IMR-90 (cell line): ENCODE data around the gene TEX44. TPM values are rescaled to one million over a fixed set of nuclear protein-coding genes. Genes with fewer than 3 reads are reported as not detected.

ENCODE experiments used
- ATAC-seq: fragments of 200-7000 bp; cut with Tn5 transposase; 2 replicates; pipeline ENCODE4 v1.9.1; 2020; ENCODE audit warnings: low read depth, mild to moderate bottlenecking, moderate library complexity
- BruUV-seq: library from RNA; stranded (reverse); fragments of 400-500 nt; replicated peaks from 2 replicates; lab custom pipeline; 2021; lab: Mats Ljungman, UMichigan
- CTCF ChIA-PET: fragments of 300-600 bp; formaldehyde crosslinking; extraction: SDS; loops from one replicate; lab custom pipeline; 2021; ENCODE audit warnings: antibody characterized with exemption; lab: Yijun Ruan, JAX
- POLR2A ChIA-PET: fragments of 300-600 bp; sonication (Branson Sonifier 250); formaldehyde crosslinking; loops from one replicate; lab custom pipeline; 2022; ENCODE audit warnings: antibody characterized with exemption; ENCODE audit not compliant: unreplicated experiment; lab: Charles Lee
- DNase-seq: peaks from one replicate; pipeline ENCODE4 v3.0.0; 2013
- H2AFZ ChIP-seq: replicated peaks from 2 replicates; pipeline ENCODE3; 2013; ENCODE audit warnings: low read length, mild to moderate bottlenecking; ENCODE audit not compliant: poor library complexity
- H2AK5ac ChIP-seq: 2 replicates; pipeline ENCODE4 v1.6.1; 2013; ENCODE audit warnings: low read depth, low read length, inconsistent platforms
- H2AK9ac ChIP-seq: replicated peaks from 2 replicates; pipeline ENCODE3; 2013; ENCODE audit warnings: mild to moderate bottlenecking, low read depth, low read length, moderate library complexity; ENCODE audit not compliant: poor library complexity
- H2BK120ac ChIP-seq: 2 replicates; pipeline ENCODE4 v1.6.1; 2013; ENCODE audit warnings: low read depth, low read length, inconsistent platforms
- H2BK15ac ChIP-seq: 3 replicates; pipeline ENCODE4 v1.6.1; 2013; ENCODE audit warnings: low read depth, low read length, inconsistent platforms
- H2BK20ac ChIP-seq: 2 replicates; pipeline ENCODE4 v1.6.1; 2013; ENCODE audit warnings: low read depth, mild to moderate bottlenecking, inconsistent platforms, low read length, moderate library complexity
- H2BK5ac ChIP-seq: 2 replicates; pipeline ENCODE4 v1.6.1; 2013; ENCODE audit warnings: mild to moderate bottlenecking, low read depth, low read length, inconsistent platforms; ENCODE audit not compliant: poor library complexity, severe bottlenecking
- H3K14ac ChIP-seq: replicated peaks from 2 replicates; pipeline ENCODE4 v1.6.1; 2013; ENCODE audit warnings: low read depth, low read length, inconsistent platforms
- H3K18ac ChIP-seq: 2 replicates; pipeline ENCODE4 v1.6.1; 2013; ENCODE audit warnings: low read depth, low read length, control low read depth
- H3K23ac ChIP-seq: 2 replicates; pipeline ENCODE4 v1.6.1; 2013; ENCODE audit warnings: low read depth, low read length, inconsistent platforms
- H3K27ac ChIP-seq: 2 replicates; pipeline ENCODE4 v1.5.1; 2013; ENCODE audit warnings: mild to moderate bottlenecking, control low read depth, low read length; ENCODE audit not compliant: insufficient read depth
- H3K27me3 ChIP-seq: 2 replicates; pipeline ENCODE4 v1.6.1; 2013; ENCODE audit warnings: low read length; ENCODE audit not compliant: control insufficient read depth, insufficient read depth
- H3K36me3 ChIP-seq: 2 replicates; pipeline ENCODE4 v1.6.1; 2013; ENCODE audit warnings: low read length, mixed read lengths; ENCODE audit not compliant: control insufficient read depth, insufficient read depth
- H3K4ac ChIP-seq: 2 replicates; pipeline ENCODE4 v1.6.1; 2013; ENCODE audit warnings: low read depth, low read length, inconsistent platforms
- H3K4me1 ChIP-seq: 2 replicates; pipeline ENCODE4 v1.6.1; 2013; ENCODE audit warnings: low read length, mixed read lengths; ENCODE audit not compliant: control insufficient read depth, insufficient read depth
- H3K4me2 ChIP-seq: 2 replicates; pipeline ENCODE4 v1.6.1; 2013; ENCODE audit warnings: low read depth, mild to moderate bottlenecking, control low read depth, low read length, moderate library complexity
- H3K4me3 ChIP-seq: 2 replicates; pipeline ENCODE4 v1.5.1; 2013; ENCODE audit warnings: low read depth, mild to moderate bottlenecking, control low read depth, low read length, moderate library complexity; ENCODE audit not compliant: insufficient read depth
- H3K56ac ChIP-seq: 2 replicates; pipeline ENCODE4 v1.6.1; 2013; ENCODE audit warnings: low read length, inconsistent platforms; ENCODE audit not compliant: insufficient read depth; ENCODE audit errors: extremely low read depth
- H3K79me1 ChIP-seq, 2 experiments: 2 replicates each; pipeline ENCODE4 v1.6.1; 2013; ENCODE audit warnings: low read length in 2 of 2, inconsistent platforms in 1 of 2, low read depth in 1 of 2
- H3K9ac ChIP-seq: 2 replicates; pipeline ENCODE4 v1.6.1; 2013; ENCODE audit warnings: low read depth, low read length, control low read depth
- H3K9me1 ChIP-seq: 2 replicates; pipeline ENCODE4 v1.6.1; 2013; ENCODE audit warnings: low read length, inconsistent platforms; ENCODE audit not compliant: insufficient read depth
- H3K9me3 ChIP-seq: 2 replicates; pipeline ENCODE4 v1.6.1; 2013; ENCODE audit warnings: low read length; ENCODE audit not compliant: control insufficient read depth, insufficient read depth
- H4K20me1 ChIP-seq: 2 replicates; pipeline ENCODE4 v1.6.1; 2013; ENCODE audit warnings: low read length, inconsistent platforms; ENCODE audit not compliant: insufficient read depth
- H4K5ac ChIP-seq: 2 replicates; pipeline ENCODE4 v1.6.1; 2013; ENCODE audit warnings: mild to moderate bottlenecking, low read depth, low read length, control low read depth
- H4K8ac ChIP-seq, 2 experiments: 2 replicates each; pipeline ENCODE4 v1.6.1; 2013; ENCODE audit warnings: low read depth in 2 of 2, low read length in 2 of 2, control low read depth in 1 of 2, inconsistent platforms in 1 of 2
- H4K91ac ChIP-seq: 2 replicates; pipeline ENCODE4 v1.6.1; 2013; ENCODE audit warnings: low read depth, low read length, inconsistent platforms; ENCODE audit not compliant: insufficient read depth
- BHLHE40 ChIP-seq: fragments of 150-350 bp; IDR thresholded peaks from 2 replicates; pipeline ENCODE4 v1.6.1; 2016; ENCODE audit warnings: mild to moderate bottlenecking, low read depth, low read length
- CEBPB ChIP-seq: IDR thresholded peaks from 2 replicates; pipeline ENCODE4 v1.6.1; 2012; ENCODE audit warnings: low read depth, low read length, improper control_type of control experiment
- CTCF ChIP-seq: conservative IDR thresholded peaks from 2 replicates; pipeline ENCODE4 v1.5.1; 2012; ENCODE audit warnings: mild to moderate bottlenecking, low read depth, low read length, improper control_type of control experiment
- FOS ChIP-seq: fragments of 150-350 bp; IDR thresholded peaks from 2 replicates; pipeline ENCODE4 v1.6.1; 2016; ENCODE audit warnings: low read depth, low read length
- MXI1 ChIP-seq: IDR thresholded peaks from 2 replicates; pipeline ENCODE4 v1.6.1; 2012; ENCODE audit warnings: low read depth, mild to moderate bottlenecking, low read length, moderate library complexity, borderline replicate concordance
- NFE2L2 ChIP-seq: fragments of 150-350 bp; IDR thresholded peaks from 2 replicates; pipeline ENCODE4 v1.6.1; 2016; ENCODE audit warnings: low read depth, mild to moderate bottlenecking, low read length
- RAD21 ChIP-seq: IDR thresholded peaks from 2 replicates; pipeline ENCODE4 v1.6.1; 2012; ENCODE audit warnings: low read length, improper control_type of control experiment
- RCOR1 ChIP-seq: IDR thresholded peaks from 2 replicates; pipeline ENCODE4 v1.6.1; 2012; ENCODE audit warnings: mild to moderate bottlenecking, low read length, improper control_type of control experiment; ENCODE audit not compliant: insufficient replicate concordance
- RFX5 ChIP-seq: IDR thresholded peaks from 2 replicates; pipeline ENCODE4 v1.8.0; 2012; ENCODE audit warnings: low read depth, mild to moderate bottlenecking, low read length, moderate library complexity
- SMC3 ChIP-seq: fragments of 150-350 bp; IDR thresholded peaks from 2 replicates; pipeline ENCODE4 v1.6.1; 2016; ENCODE audit warnings: low read depth, mild to moderate bottlenecking, antibody characterized with exemption, low read length, moderate library complexity
- WGBS, 2 experiments: methylation state at CpG; one replicate each; pipeline versions ENCODE4 v1.1.5 to v1.1.7; 2013; ENCODE audit warnings: missing lambda C conversion rate in 2 of 2; ENCODE audit not compliant: insufficient read length in 1 of 2; ENCODE audit errors: extremely low coverage in 2 of 2; 5-methylcytosine and 5-hydroxymethylcytosine counted together
- dilution Hi-C: fragments of 300-500 bp; cut with HindIII; formaldehyde crosslinking; loops from one replicate; pipeline ENCODE4 v1.14.3; 2018; ENCODE audit warnings: low sequenced_read_pairs; ENCODE audit not compliant: unreplicated experiment
- in situ Hi-C: fragments of 300-500 bp; cut with MboI; formaldehyde crosslinking; loops from 3 replicates; pipeline ENCODE4 v1.14.3; 2019; ENCODE audit warnings: low sequenced_read_pairs, inconsistent platforms, mixed read lengths
- intact Hi-C: fragments of 100-400 bp; cut with micrococcal nuclease; formaldehyde crosslinking; loops from 2 replicates; pipeline ENCODE4 v1.10.0; 2022
- polyA plus RNA-seq, 3 experiments: library from polyadenylated mRNA; depleted of rRNA; stranded (reverse); fragments of >200 nt; gene quantifications; 2 replicates each; pipeline ENCODE4 v1.2.3, GENCODE V29; 2012; ENCODE audit warnings: low replicate concordance in 1 of 3
- total RNA-seq: library from RNA; depleted of rRNA; stranded (reverse); fragments of >200 nt; gene quantifications from 2 replicates; pipeline ENCODE4 v1.2.3, GENCODE V29; 2012

The TEX44 gene
- total and polyA plus RNA-seq, 2 of the 4 experiments (the other 2 are of a cell fraction): not detected

DNA sequence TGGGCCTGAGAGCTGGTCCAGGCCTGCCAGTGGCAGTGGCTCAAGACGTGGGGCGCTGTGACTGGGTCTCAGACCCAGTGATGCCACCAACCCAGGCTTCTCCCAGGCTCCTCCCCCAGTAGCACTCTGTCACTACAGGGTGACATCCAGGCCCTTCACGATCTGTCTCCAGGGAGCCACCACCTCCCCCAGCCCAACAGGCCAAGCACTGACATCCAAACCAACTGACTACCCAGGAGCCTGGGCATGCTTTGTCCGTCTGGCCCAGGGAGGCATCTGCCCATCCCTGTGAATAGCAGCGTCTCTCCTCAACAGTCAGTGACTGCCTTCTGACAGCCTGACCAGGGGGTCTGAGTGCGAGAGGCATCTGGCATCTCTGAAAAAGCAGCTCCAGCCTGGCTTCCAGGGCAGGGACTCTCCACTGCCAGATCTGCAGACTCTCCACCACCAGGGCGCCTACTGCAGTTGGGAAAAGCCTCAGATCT lies 13.0 kb downstream of the TEX44 start:
- BruUV-seq: no TSS peak
- intact Hi-C loops: no loop called here
- H3K4me1 ChIP-seq: peaks cover 11% of the 10 kb centered on the region
- no peak overlapping the region for H2BK15ac ChIP-seq
- H3K4me3 ChIP-seq: no peak overlapping the region
- ATAC-seq: no peak
- H3K4ac ChIP-seq: peak overlapping the region; percentile 25
- peaks cover 0 to 3% of the 10 kb centered on the region in 2 experiments; a peak in 1 of 4 replicates for H3K79me1 ChIP-seq
- H4K20me1 ChIP-seq: no peaks in the 10 kb centered on the region
- no peak overlapping the region for H3K18ac ChIP-seq
- H3K23ac ChIP-seq: no peak overlapping the region
- H3K9me3 ChIP-seq: no peaks in the 10 kb centered on the region
- H4K8ac ChIP-seq: peak overlapping the region in 1 of 2 experiments; percentile 25; a peak in 1 of 4 replicates
- H2AFZ ChIP-seq: peak overlapping the region; percentile 91
- dilution Hi-C loops: no loop called here
- 84% methylated on average over 6 of the region's 7 CpGs; no CpG with 5 or more reads in 1 of the 2 experiments for WGBS, 2 experiments
- no peak overlapping the region for H2BK120ac ChIP-seq
- DNase-seq: no peak
- peak overlapping the region; percentile 44; the same call in 1 of the 2 replicates for H2BK20ac ChIP-seq
- no peak overlapping the region for H4K91ac ChIP-seq
- POLR2A ChIA-PET: interaction anchor here (0.6 kb wide), 1 partner anchor 475 kb away, joined by 3 read pairs; no protein-coding TSS in a partner anchor
- H4K5ac ChIP-seq: no peak overlapping the region
- H3K9me1 ChIP-seq: peaks cover 10% of the 10 kb centered on the region
- no peaks in the 10 kb centered on the region for H3K27me3 ChIP-seq
- H3K9ac ChIP-seq: no peak overlapping the region
- H3K4me2 ChIP-seq: no peak overlapping the region
- no peaks in the 10 kb centered on the region for H3K36me3 ChIP-seq
- peak overlapping the region; percentile 17 for H2AK9ac ChIP-seq
- H2BK5ac ChIP-seq: no peak overlapping the region
- no peak overlapping the region for H3K56ac ChIP-seq
- H3K27ac ChIP-seq: no peak overlapping the region
- in situ Hi-C loops: no loop called here
- CTCF ChIA-PET: interaction anchor here (0.8 kb wide), 1 partner anchor 70 kb away, joined by 3 read pairs; no protein-coding TSS in a partner anchor
- H2AK5ac ChIP-seq: peak overlapping the region; percentile 75
- peak overlapping the region; percentile 25 for H3K14ac ChIP-seq
- TF ChIP-seq CEBPB (no peak), RAD21 (no peak), SMC3 (no peak), NFE2L2 (no peak), BHLHE40 (no peak), FOS (no peak), MXI1 (no peak), RCOR1 (no peak), CTCF (no peak), RFX5 (no peak)
